Gastrocnemius medialis (tissue), 4 donors: ENCODE measurements around the gene MINDY3. TPM values are rescaled to one million over a fixed set of nuclear protein-coding genes. Genes with fewer than 3 reads are reported as not detected.

Source experiments
- ATAC-seq, 2 donors: fragments of 150-250 bp; one replicate each; pipeline ENCODE4 v1.9.1; 2016
- DNase-seq, 2 donors: peaks; one replicate each; pipeline ENCODE4 v3.0.0-alpha.2; 2019
- H3K27ac ChIP-seq, 4 donors: fragments of 200-600 bp; sonication (generic); 1 replicate in 1 of 4; 2 replicates in 3 of 4; pipeline ENCODE4 v1.5.1; 2016 to 2018; ENCODE audit warnings: mild to moderate bottlenecking in 2 of 4, moderate library complexity in 1 of 4
- H3K27me3 ChIP-seq, 3 donors: fragments of 200-600 bp; sonication (generic) in 2 of 3; 1 replicate in 1 of 3; 2 replicates in 2 of 3; pipeline versions ENCODE4 v1.5.1 to v1.6.0; 2016 to 2019; ENCODE audit warnings: mild to moderate bottlenecking in 1 of 3, moderate library complexity in 1 of 3
- H3K36me3 ChIP-seq, 2 donors: fragments of 200-600 bp; sonication (generic) in 1 of 2; one replicate each; pipeline ENCODE4 v1.5.1; 2017 to 2018
- H3K4me1 ChIP-seq, 2 donors: fragments of 200-600 bp; sonication (generic) in 1 of 2; one replicate each; pipeline ENCODE4 v1.5.1; 2016 to 2017; ENCODE audit warnings: mild to moderate bottlenecking in 2 of 2
- H3K4me3 ChIP-seq, 4 donors: fragments of 200-600 bp; sonication (generic) in 3 of 4; 1 replicate in 1 of 4; 2 replicates in 3 of 4; pipeline ENCODE4 v1.5.1; 2016 to 2019; ENCODE audit warnings: mild to moderate bottlenecking in 2 of 4
- H3K9me3 ChIP-seq, 3 donors: fragments of 200-600 bp; sonication (generic) in 2 of 3; 1 replicate in 1 of 3; 2 replicates in 2 of 3; pipeline ENCODE4 v1.5.1; 2016 to 2019
- CTCF ChIP-seq, 5 experiments: fragments of 450-650 bp in 3 of 5; fragments of 200-600 bp in 2 of 5; sonication (generic) in 2 of 5; IDR thresholded peaks in 4 of 5; conservative IDR thresholded peaks in 1 of 5; 1 replicate in 4 of 5; 2 replicates in 1 of 5; pipeline ENCODE4 v1.5.1; 2016 to 2019; ENCODE audit warnings: antibody characterized with exemption in 5 of 5, mild to moderate bottlenecking in 3 of 5, moderate library complexity in 3 of 5
- POLR2A ChIP-seq, 2 donors: fragments of 450-650 bp; IDR thresholded peaks; one replicate each; pipeline ENCODE4 v1.6.1; 2017; ENCODE audit warnings: antibody characterized with exemption in 2 of 2, mild to moderate bottlenecking in 2 of 2, moderate library complexity in 2 of 2
- in situ Hi-C, 4 donors: fragments of 200-750 bp; cut with MboI; loops; one replicate each; pipeline versions ENCODE4 v1.15.0 to v1.8.0; 2017; ENCODE audit warnings: low sequenced_read_pairs in 4 of 4
- intact Hi-C: fragments of 100-400 bp; cut with DNase I; formaldehyde crosslinking; loops from one replicate; pipeline ENCODE4 v1.15.1; 2023; ENCODE audit warnings: low total_unique reads
- total RNA-seq, 4 donors: library from RNA; depleted of rRNA; stranded (reverse); fragments of >200 nt; gene quantifications; one replicate each; pipeline versions ENCODE4 v1.1.0 to v1.2.3, GENCODE V29; 2016

The MINDY3 gene
- total RNA-seq, 4 donors from 2014 or later = 7.6 to 37.5 (median 10.8) TPM

GRCh38 chr10:15801147-15801546 is 59.2 kb downstream of the MINDY3 start:
- H3K36me3 ChIP-seq = peaks cover 0 to 5% of the 10 kb centered on the region in 2 donors

GRCh38 chr10:15797346-15797745 is 63.0 kb downstream of the MINDY3 start:
- DNase-seq = no peak
- Histone ChIP-seq H3K27ac (no peak overlapping the region), H3K4me3 (no peak overlapping the region), H3K27me3 (no peaks in the 10 kb centered on the region), H3K4me1 (peaks cover 1 to 23% of the 10 kb centered on the region in 2 donors), H3K9me3 (no peaks in the 10 kb centered on the region), H3K36me3 (peaks cover 0 to 5% of the 10 kb centered on the region in 2 donors)
- no peak for ATAC-seq
- no peak for TF ChIP-seq CTCF (IDR thresholded peaks at IDR 0.05 in 4 of 5, conservative IDR thresholded peaks at IDR 0.05 in 1 of 5)
- in situ Hi-C loops (no loop called here), intact Hi-C loops (no loop called here)

More at GRCh38 chr10:15801147-15801546, 59.2 kb downstream of the MINDY3 start:
- ATAC-seq = no peak
- TF ChIP-seq POLR2A (IDR thresholded peaks at IDR 0.05) (no peak), CTCF (IDR thresholded peaks at IDR 0.05 in 4 of 5, conservative IDR thresholded peaks at IDR 0.05 in 1 of 5) (no peak)
- in situ Hi-C loops = loop anchor here in 1 of 4 donors (25.0 kb wide), 1 partner anchor 364 kb away; no protein-coding TSS in a partner anchor
- Histone ChIP-seq H3K9me3 (no peaks in the 10 kb centered on the region), H3K4me1 (peaks cover 8 to 28% of the 10 kb centered on the region in 2 donors), H3K27me3 (no peaks in the 10 kb centered on the region), H3K4me3 (no peak overlapping the region), H3K27ac (no peak overlapping the region)
- intact Hi-C loops = no loop called here
- DNase-seq = no peak

- no peak overlapping the region for H3K27ac ChIP-seq
- no peak for TF ChIP-seq CTCF (IDR thresholded peaks at IDR 0.05 in 4 of 5, conservative IDR thresholded peaks at IDR 0.05 in 1 of 5)
- TF ChIP-seq POLR2A (IDR thresholded peaks at IDR 0.05) = no peak
Measured at GRCh38 chr10:15796762-15797161, 63.5 kb downstream of the MINDY3 start.

GRCh38 chr10:15796098-15796759 is 64.1 kb downstream of the MINDY3 start:
- DNase-seq = no peak
- peaks cover 9 to 30% of the 10 kb centered on the region in 2 donors for H3K4me1 ChIP-seq
- intact Hi-C loops (no loop called here), in situ Hi-C loops (no loop called here)
- H3K27ac ChIP-seq = no peak overlapping the region
- no peak overlapping the region for H3K4me3 ChIP-seq
- H3K36me3 ChIP-seq = peaks cover 0 to under 1% of the 10 kb centered on the region in 2 donors
- ATAC-seq = no peak
- no peaks in the 10 kb centered on the region for H3K9me3 ChIP-seq
- H3K27me3 ChIP-seq = no peaks in the 10 kb centered on the region
- no peak for TF ChIP-seq CTCF (IDR thresholded peaks at IDR 0.05 in 4 of 5, conservative IDR thresholded peaks at IDR 0.05 in 1 of 5)
- no peak for TF ChIP-seq POLR2A (IDR thresholded peaks at IDR 0.05)

More at GRCh38 chr10:15796762-15797161, 63.5 kb downstream of the MINDY3 start:
- in situ Hi-C loops (no loop called here), intact Hi-C loops (no loop called here)
- Histone ChIP-seq H3K36me3 (peaks cover 0 to 5% of the 10 kb centered on the region in 2 donors), H3K4me1 (peaks cover 6 to 29% of the 10 kb centered on the region in 2 donors), H3K4me3 (no peak overlapping the region), H3K27me3 (no peaks in the 10 kb centered on the region), H3K9me3 (no peaks in the 10 kb centered on the region)
- ATAC-seq (no peak), DNase-seq (no peak)
